ENCODE results near the gene COL26A1.

COL26A1 gene

DNA sequence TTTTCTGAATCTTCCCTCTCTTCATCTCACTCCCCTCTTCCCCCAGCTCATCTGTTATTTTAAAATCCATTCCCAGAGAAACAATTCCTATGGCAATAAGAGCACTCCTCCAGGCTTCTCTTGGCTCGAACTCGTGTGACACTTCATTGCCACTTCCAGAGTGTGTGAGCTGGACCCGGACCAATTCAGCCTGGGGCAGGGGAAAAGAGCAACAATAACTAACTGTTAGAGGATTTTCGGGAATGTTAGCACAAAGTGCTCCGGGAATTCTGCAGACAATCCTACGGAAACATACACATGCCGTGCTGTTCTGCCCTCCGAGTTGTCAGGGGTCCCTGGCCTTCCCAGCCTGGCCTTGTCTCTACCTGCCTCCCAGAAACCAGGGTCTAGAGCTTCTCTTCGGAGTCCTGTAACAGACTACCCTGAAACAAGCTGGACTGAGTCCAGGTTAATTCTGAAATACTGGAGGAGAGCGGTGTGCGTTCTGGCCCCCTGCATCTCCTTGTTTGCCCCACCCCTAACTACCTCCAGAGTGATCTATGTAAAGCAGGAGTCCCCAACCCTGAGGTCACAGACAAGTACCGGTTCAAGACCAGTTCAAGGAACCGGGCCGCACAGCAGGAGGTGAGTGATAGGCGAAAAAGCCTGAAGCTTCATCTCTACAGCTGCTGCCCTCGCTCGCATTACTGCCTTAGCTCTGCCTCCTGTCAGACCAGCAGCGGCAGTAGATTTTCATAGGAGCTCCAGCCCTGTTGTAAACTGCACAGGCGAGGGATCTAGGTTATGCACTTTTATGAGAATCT, 11.3 kb downstream of the COL26A1 start:
- DNase-seq (ENCODE audit: low spot score) = no peak

DNA sequence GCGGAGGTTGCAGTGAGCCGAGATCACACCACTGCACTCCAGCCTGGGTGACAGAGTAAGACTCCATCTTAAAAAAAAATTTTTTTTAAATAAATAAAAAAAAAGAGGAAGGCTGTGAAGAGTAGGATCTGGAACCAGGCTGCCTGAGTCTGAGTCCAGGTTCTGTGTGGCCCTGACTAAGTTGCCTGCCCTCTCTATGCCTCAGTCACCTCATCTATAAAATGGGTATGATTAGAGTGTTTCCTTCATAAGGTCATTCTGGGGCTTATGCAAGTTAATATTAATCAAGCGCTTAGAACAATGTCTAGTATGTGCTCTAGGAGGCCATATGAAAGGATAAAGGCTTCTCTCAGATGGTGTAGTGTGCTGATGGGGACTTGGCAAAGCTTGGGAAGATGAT, 12.3 kb downstream of the COL26A1 start:
- DNase-seq (ENCODE audit: low spot score) = no peak

GRCh38 chr7:101376601-101377000, 13.9 kb downstream of the COL26A1 start:
- no peak for DNase-seq (ENCODE audit: low spot score)

DNA sequence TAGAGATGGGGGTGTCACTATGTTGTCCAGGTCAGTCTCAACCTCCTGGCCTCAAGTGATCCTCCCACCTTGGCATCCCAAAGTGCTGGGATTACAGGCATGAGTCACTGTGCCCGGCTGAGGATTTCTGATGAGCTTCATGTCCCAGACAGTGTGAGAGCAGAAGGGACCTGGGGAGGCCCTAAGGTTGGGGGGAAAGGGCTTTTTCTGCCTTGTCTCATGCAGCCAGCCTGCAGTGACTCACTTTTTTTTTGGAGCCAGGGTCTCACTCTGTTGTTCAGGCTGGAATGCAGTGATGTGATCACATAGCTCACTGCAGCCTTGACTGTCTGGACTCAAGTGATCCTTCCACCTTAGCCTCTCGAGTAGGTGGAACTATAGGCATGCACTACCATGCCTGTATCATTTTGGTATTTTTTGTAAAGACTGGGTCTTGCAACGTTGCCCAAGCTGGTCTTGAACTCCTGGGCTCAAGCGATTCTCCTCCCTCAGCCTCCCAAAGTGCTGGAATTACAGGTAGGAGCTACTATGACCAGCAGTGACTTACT, 14.6 kb downstream of the COL26A1 start:
- no peak for DNase-seq (ENCODE audit: low spot score)

GRCh38 chr7:101378751-101379174, 16.1 kb downstream of the COL26A1 start:
- DNase-seq (ENCODE audit: low spot score) = no peak

DNA sequence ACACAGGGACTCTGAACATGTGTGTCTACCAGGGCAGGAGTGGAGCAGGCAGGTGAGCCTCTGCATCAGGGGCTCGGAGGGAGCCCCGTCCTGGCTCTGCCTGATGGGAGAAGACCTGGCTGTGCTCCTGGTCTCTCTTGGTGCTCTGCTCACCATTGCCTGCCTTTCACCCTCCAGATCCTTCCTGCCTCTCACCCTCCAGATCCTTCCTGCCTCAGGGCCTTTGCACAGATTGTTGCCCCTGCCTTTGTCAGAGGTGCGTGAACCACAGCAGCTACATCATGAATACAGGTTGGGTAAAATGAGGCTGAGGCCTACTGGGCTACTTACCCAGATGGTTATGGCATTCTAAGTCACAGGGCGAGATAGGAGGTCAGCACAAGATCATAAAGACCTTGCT, 16.6 kb downstream of the COL26A1 start:
- DNase-seq (ENCODE audit: low spot score) = no peak

GRCh38 chr7:101381549-101382111, 19.0 kb downstream of the COL26A1 start:
- DNase-seq (ENCODE audit: low spot score) = no peak

DNA sequence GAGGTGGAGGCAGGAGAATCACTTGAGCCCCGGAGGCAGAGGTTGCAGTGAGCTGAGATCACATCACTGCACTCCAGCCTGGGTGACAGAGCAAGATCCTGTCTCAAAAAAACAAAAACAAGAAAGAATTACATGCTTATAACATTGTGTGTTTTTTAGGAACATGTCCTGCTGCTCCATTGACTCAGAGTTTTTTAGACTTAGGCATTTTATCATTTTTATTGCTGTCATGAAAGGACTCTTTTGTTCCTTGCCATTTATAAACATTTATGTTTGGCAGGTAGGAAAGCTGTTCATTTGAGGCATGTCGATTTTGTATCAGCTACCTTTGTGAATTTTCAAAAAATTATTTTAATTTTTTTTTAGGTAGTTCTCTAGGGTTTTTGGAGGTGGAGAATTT, 20.3 kb downstream of the COL26A1 start:
- no peak for DNase-seq (ENCODE audit: low spot score)

DNA sequence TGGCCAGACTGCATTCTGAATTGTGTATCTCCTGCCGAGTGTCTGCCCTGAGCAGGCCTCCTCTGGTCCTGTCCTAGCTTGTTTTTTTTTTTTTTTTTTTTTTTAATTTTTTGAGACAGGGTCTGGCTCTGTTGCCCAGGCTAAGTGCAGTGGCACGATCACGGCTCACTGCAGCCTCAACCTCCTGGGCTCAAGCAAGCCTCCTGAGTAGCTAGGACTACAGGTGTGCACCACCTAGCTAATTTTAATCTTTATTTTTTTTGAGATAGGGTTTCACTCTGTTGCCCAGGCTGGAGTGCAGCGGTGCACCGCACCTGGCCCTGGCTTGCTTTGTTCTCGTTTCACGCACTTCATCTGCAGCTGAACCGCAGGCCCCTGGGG, 23.5 kb downstream of the COL26A1 start:
- no peak for DNase-seq (ENCODE audit: low spot score)

GRCh38 chr7:101386558-101387231, 24.0 kb downstream of the COL26A1 start:
- no peak for DNase-seq (ENCODE audit: low spot score)

DNA sequence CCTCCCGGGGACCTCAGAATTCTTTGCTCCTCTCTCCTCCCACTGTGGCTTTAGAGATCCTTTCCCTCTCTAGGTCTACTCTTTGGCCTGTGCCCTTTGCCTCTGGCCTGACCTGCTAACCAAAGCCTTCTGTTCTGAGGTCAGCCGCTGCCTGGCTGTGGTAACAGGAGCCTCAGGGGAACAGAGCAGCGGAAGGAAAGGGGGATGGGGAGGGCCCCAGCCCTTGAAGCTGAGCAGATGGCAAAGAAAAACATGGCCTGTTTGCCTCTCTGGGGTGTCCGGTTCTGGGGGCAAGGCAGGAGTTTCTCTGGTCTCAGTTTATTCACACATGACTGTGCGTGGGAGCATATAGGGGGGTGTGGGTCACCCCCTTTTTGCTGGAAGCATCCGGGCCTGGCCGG, 28.2 kb downstream of the COL26A1 start:
- DNase-seq (ENCODE audit: low spot score) = no peak

GRCh38 chr7:101391991-101392390, 29.3 kb downstream of the COL26A1 start:
- no peak for DNase-seq (ENCODE audit: low spot score)

- DNase-seq (ENCODE audit: low spot score) = no peak
Observed at GRCh38 chr7:101393865-101394264, 31.2 kb downstream of the COL26A1 start.

DNA sequence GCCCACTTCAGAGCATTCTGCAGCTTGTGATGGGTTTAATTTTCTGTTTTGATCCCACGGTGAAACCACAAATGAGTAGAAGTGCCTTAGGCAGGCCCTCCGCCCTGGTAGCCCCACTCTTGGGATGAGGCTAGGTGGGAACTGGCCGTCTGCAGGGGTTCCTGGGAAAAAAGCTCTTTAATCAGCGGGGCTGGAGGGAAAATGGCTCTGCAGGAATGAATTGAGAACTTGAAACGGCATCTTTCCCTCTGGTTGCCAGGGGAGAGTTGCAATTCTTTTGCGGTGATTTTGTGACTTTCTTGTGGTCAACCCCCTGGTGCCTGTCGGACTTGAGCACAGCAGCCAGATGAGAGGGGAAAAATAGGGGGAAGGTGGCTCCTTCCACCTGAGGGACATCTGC, 32.7 kb downstream of the COL26A1 start:
- no peak for DNase-seq (ENCODE audit: low spot score)

- DNase-seq (ENCODE audit: low spot score) = no peak
Observed at GRCh38 chr7:101397243-101397642, 34.6 kb downstream of the COL26A1 start.

GRCh38 chr7:101397770-101398324, 35.2 kb downstream of the COL26A1 start:
- DNase-seq (ENCODE audit: low spot score) = no peak

GRCh38 chr7:101398396-101399289, 36.0 kb downstream of the COL26A1 start:
- no peak for DNase-seq (ENCODE audit: low spot score)

DNA sequence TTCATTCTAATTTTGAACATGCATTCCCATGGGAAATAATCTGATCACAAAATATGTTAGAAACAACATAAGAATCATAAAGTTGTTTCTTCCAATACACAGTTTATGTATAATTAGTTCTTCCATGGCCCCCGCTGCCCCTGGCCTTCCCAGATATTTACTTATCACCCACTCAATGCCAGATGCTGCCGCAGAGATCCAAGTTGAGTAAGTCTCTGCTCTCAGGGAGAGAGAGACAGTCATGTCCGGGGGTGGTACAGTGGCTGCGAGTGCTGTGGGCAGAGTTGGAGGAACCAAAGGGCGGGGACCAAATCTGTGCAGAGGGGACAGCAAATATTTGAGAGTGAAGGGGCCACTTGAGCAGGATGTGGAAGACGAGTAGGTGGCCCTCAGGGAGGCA, 37.1 kb downstream of the COL26A1 start:
- DNase-seq (ENCODE audit: low spot score) = no peak

GRCh38 chr7:101400751-101401150, 38.1 kb downstream of the COL26A1 start:
- DNase-seq (ENCODE audit: low spot score) = no peak

- DNase-seq (ENCODE audit: low spot score) = no peak
Observed at GRCh38 chr7:101401390-101402080, 38.9 kb downstream of the COL26A1 start.

All from CD4-positive, alpha-beta T cell treated with Interleukin-15 for 4 hours (primary cell).